ENCODE data around the gene TSPO.

The TSPO gene

DNA sequence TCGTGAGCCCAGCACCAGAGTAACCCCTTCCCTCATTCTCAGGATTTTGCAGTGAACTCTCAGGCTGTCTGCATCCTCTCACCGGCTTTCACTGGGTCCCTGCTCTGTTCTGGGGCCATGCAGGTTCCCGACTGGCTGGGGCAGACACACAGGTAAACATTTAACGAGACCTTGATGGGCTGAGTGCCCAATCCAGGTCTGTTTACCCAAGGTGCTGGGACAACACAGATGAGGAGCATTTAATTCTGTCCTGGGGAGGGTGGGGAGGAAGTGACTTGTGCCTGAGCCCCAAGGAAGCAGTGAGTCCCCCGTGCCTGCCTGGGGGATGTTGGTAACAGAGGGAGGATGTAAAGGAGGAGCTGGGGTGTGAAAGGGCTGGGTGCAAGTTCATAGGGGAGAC is 36.4 kb upstream of the TSPO start:
- peaks cover 27 to 52% of the 10 kb centered on the region in 2 donors for H3K4me1 ChIP-seq (ENCODE audit: control insufficient read depth in 2 of 2, insufficient read depth in 2 of 2, low read length in 2 of 2)

DNA sequence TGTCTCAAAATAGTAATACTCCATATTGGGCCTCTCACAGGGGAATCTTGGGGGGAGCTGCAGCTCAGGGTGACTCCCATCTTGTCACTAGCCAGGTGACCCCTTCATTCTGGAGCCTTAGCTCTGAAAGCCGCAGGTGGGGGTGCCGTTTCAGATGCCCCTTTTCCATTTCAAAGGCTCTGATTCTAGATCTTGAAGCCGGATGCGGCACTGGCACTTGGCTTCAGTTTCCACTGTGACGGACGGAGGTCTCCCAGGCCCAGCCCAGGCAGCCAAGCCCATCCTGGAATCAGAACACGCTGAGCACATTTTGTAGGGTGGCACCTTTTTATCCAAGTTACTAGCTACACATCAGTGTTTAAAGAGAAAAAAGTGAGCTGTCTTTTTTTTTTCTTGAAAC is 34.4 kb upstream of the TSPO start:
- Histone ChIP-seq H3K4me1 (ENCODE audit: control insufficient read depth in 2 of 2, insufficient read depth in 2 of 2, low read length in 2 of 2) (peaks cover 29 to 57% of the 10 kb centered on the region in 2 donors), H3K4me3 (ENCODE audit: low read length in 2 of 2) (no peak overlapping the region)

More for the DNA sequence above, 36.4 kb upstream of the TSPO start:
- H3K27me3 ChIP-seq (ENCODE audit: control insufficient read depth in 2 of 2, insufficient read depth in 2 of 2, low read length in 2 of 2) = peaks cover 6% of the 10 kb centered on the region in 2 donors
- H3K27ac ChIP-seq (ENCODE audit: low read depth in 2 of 2, low read length in 2 of 2) = peak overlapping the region; percentile 27 to 59
- H3K9ac ChIP-seq (ENCODE audit: low read depth in 1 of 2, low read length in 2 of 2) = peak overlapping the region in 1 of 2 donors; percentile 44
- no peaks in the 10 kb centered on the region for H3K9me3 ChIP-seq (ENCODE audit: control insufficient read depth in 2 of 2, low read length in 2 of 2)
- H3K36me3 ChIP-seq (ENCODE audit: control insufficient read depth in 2 of 2, insufficient read depth in 2 of 2, low read length in 2 of 2) = no peaks in the 10 kb centered on the region
- peak overlapping the region in 1 of 2 donors; percentile 0 for H3K4me3 ChIP-seq (ENCODE audit: low read length in 2 of 2)

DNA sequence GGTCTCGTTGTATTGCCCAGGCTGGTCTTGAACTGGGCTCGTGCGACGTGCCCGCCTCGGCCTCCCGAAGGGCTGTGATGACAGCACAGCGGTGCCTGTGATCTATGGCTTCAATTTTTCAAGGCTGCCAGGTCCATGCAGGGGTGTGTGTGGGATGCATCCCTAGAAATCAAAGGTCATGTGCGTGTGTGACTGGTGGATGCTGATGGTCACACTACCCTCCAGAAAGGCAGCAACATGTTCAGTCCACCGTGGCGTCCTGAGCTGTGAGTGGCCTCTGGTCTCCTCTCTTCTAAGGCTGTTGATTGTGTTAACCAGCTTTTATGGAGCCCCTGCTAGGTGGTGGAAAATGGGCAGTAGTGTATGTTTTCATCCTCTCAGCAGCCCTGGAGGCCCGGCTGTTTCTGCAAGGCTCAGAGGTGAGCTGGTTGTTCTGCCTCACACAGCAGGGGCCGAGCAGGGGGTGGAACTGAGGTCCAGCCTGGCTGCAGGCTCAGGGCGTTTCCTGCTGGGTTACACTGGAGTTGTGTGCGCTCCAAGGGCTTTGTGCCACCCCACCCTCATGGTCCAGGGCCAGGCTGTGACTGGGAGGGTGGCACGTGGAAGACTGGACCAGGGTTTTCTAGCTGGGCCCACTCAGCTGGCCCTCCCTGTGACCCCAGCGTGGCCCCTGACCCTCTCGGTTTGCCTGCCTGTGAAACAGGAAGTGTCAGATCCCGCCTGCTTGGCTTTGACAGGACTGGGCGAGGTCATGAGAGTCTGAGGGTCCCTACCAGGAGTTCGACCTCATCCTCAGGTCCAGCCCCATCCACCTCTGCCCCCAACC is 33.1 kb upstream of the TSPO start:
- peak overlapping the region in 1 of 2 donors; percentile 8 for H3K4me3 ChIP-seq (ENCODE audit: low read length in 2 of 2)
- peaks cover 0 to 3% of the 10 kb centered on the region in 2 donors for H3K27me3 ChIP-seq (ENCODE audit: control insufficient read depth in 2 of 2, insufficient read depth in 2 of 2, low read length in 2 of 2)
- no peaks in the 10 kb centered on the region for H3K9me3 ChIP-seq (ENCODE audit: control insufficient read depth in 2 of 2, low read length in 2 of 2)
- H3K4me1 ChIP-seq (ENCODE audit: control insufficient read depth in 2 of 2, insufficient read depth in 2 of 2, low read length in 2 of 2) = peaks cover 35 to 69% of the 10 kb centered on the region in 2 donors
- peak overlapping the region in 1 of 2 donors; percentile 42 for H3K9ac ChIP-seq (ENCODE audit: low read depth in 1 of 2, low read length in 2 of 2)
- H3K27ac ChIP-seq (ENCODE audit: low read depth in 2 of 2, low read length in 2 of 2) = peak overlapping the region; percentile 78 to 82
- H3K36me3 ChIP-seq (ENCODE audit: control insufficient read depth in 2 of 2, insufficient read depth in 2 of 2, low read length in 2 of 2) = no peaks in the 10 kb centered on the region

More for the DNA sequence above, 34.4 kb upstream of the TSPO start:
- no peaks in the 10 kb centered on the region for H3K36me3 ChIP-seq (ENCODE audit: control insufficient read depth in 2 of 2, insufficient read depth in 2 of 2, low read length in 2 of 2)
- no peaks in the 10 kb centered on the region for H3K9me3 ChIP-seq (ENCODE audit: control insufficient read depth in 2 of 2, low read length in 2 of 2)
- peaks cover 2 to 3% of the 10 kb centered on the region in 2 donors for H3K27me3 ChIP-seq (ENCODE audit: control insufficient read depth in 2 of 2, insufficient read depth in 2 of 2, low read length in 2 of 2)
- H3K9ac ChIP-seq (ENCODE audit: low read depth in 1 of 2, low read length in 2 of 2) = no peak overlapping the region
- no peak overlapping the region for H3K27ac ChIP-seq (ENCODE audit: low read depth in 2 of 2, low read length in 2 of 2)

DNA sequence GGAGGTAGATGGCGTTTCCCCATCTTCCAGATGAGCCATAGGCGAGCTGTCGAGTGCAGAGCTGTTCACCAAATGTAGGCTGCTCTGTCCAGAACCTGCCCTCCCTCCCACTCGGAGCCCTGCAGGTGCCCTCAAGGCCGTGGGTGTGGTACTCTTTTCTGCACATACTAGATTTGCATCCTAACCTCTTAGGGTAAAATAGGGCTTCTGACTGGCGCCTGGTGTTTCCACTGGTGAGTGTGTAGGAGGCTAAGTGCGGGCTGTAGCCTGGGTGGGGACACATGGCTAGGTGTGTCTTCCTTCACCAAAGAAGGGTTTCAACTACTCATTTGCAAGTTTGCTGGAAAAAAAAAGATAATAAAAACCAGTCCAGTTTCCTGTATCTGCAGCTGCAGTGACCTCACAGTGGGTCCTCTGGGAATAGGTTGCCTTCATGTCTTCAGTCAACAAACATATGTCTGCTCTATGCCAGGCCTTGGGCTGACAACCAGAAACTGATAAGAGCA is 32.4 kb upstream of the TSPO start:
- Histone ChIP-seq H3K27ac (ENCODE audit: low read depth in 2 of 2, low read length in 2 of 2) (peak overlapping the region; percentile 78 to 82), H3K4me1 (ENCODE audit: control insufficient read depth in 2 of 2, insufficient read depth in 2 of 2, low read length in 2 of 2) (peaks cover 35 to 68% of the 10 kb centered on the region in 2 donors), H3K9ac (ENCODE audit: low read depth in 1 of 2, low read length in 2 of 2) (peak overlapping the region in 1 of 2 donors; percentile 42)

DNA sequence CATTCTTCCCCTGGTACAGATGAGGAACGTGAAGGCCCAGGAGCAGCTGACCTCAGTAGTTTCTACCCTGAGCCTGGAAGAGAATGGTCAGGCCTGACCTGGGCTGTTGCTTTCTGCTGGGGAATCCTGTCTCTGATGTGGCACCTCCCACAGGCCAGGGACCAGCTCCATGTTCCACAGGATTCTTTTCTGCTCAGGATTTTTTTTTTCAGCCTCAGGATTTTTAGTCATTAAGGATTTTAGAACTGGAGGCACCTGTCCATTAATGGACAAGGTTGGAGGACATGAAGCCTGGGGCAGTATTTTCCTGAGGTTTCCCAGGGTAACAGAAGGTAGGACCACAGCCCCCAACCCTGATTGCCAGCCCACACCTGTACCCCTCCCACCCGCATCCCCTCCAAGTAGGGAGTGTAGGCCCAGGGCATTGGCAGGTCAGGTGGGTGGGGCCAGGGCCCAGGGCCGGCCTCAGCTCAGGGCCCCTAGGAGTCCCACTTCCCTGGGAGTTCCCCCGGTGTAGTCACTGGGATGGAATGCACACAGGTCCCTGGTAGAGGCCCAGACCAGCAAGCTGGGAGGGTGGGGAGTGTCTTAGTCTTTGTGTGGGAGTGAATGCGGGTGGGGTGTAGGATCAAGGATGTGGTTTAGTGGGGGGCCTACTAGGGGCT is 24.7 kb upstream of the TSPO start:
- Histone ChIP-seq H3K27ac (ENCODE audit: low read depth in 2 of 2, low read length in 2 of 2) (peak overlapping the region; percentile 78 to 91), H3K27me3 (ENCODE audit: control insufficient read depth in 2 of 2, insufficient read depth in 2 of 2, low read length in 2 of 2) (no peaks in the 10 kb centered on the region), H3K9me3 (ENCODE audit: control insufficient read depth in 2 of 2, low read length in 2 of 2) (no peaks in the 10 kb centered on the region), H3K36me3 (ENCODE audit: control insufficient read depth in 2 of 2, insufficient read depth in 2 of 2, low read length in 2 of 2) (peaks cover 3 to 7% of the 10 kb centered on the region in 2 donors), H3K4me3 (ENCODE audit: low read length in 2 of 2) (peak overlapping the region in 1 of 2 donors; percentile 10), H3K9ac (ENCODE audit: low read depth in 1 of 2, low read length in 2 of 2) (peak overlapping the region; percentile 14 to 50), H3K4me1 (ENCODE audit: control insufficient read depth in 2 of 2, insufficient read depth in 2 of 2, low read length in 2 of 2) (peaks cover 37 to 72% of the 10 kb centered on the region in 2 donors)

More for the DNA sequence above, 32.4 kb upstream of the TSPO start:
- peak overlapping the region in 1 of 2 donors; percentile 8 for H3K4me3 ChIP-seq (ENCODE audit: low read length in 2 of 2)
- no peaks in the 10 kb centered on the region for H3K9me3 ChIP-seq (ENCODE audit: control insufficient read depth in 2 of 2, low read length in 2 of 2)
- H3K27me3 ChIP-seq (ENCODE audit: control insufficient read depth in 2 of 2, insufficient read depth in 2 of 2, low read length in 2 of 2) = no peaks in the 10 kb centered on the region
- no peaks in the 10 kb centered on the region for H3K36me3 ChIP-seq (ENCODE audit: control insufficient read depth in 2 of 2, insufficient read depth in 2 of 2, low read length in 2 of 2)

GRCh38 chr22:43127166-43127908 is 24.0 kb upstream of the TSPO start:
- no peaks in the 10 kb centered on the region for H3K9me3 ChIP-seq (ENCODE audit: control insufficient read depth in 2 of 2, low read length in 2 of 2)
- H3K4me3 ChIP-seq (ENCODE audit: low read length in 2 of 2) = peak overlapping the region; percentile 38 to 60
- H3K27me3 ChIP-seq (ENCODE audit: control insufficient read depth in 2 of 2, insufficient read depth in 2 of 2, low read length in 2 of 2) = no peaks in the 10 kb centered on the region
- peak overlapping the region; percentile 65 to 84 for H3K9ac ChIP-seq (ENCODE audit: low read depth in 1 of 2, low read length in 2 of 2)
- H3K4me1 ChIP-seq (ENCODE audit: control insufficient read depth in 2 of 2, insufficient read depth in 2 of 2, low read length in 2 of 2) = peaks cover 36 to 67% of the 10 kb centered on the region in 2 donors
- peak overlapping the region; percentile 78 to 91 for H3K27ac ChIP-seq (ENCODE audit: low read depth in 2 of 2, low read length in 2 of 2)
- peaks cover 6 to 12% of the 10 kb centered on the region in 2 donors for H3K36me3 ChIP-seq (ENCODE audit: control insufficient read depth in 2 of 2, insufficient read depth in 2 of 2, low read length in 2 of 2)

DNA sequence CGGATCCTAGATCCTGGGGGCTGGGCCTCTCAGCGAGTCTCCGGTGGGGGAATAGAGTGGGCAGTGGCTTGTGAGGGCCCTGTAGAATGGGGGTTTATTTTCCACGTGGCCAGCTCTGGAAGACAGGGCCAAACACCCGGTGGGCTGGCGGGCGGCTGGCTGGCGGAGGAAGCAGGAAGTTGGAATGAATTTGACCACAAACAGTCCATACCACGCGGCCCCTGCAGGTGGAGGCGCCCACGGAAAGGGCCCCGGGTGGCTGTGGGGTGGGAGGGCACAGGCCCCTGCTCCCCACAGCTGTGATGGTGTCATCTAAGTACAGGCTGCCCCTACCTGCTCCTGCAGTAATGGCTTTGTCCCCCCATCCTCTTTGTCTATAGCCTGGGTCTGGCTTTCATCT is 23.2 kb upstream of the TSPO start:
- Histone ChIP-seq H3K4me3 (ENCODE audit: low read length in 2 of 2) (peak overlapping the region; percentile 38 to 60), H3K4me1 (ENCODE audit: control insufficient read depth in 2 of 2, insufficient read depth in 2 of 2, low read length in 2 of 2) (peaks cover 32 to 59% of the 10 kb centered on the region in 2 donors), H3K27ac (ENCODE audit: low read depth in 2 of 2, low read length in 2 of 2) (peak overlapping the region; percentile 78 to 91), H3K9me3 (ENCODE audit: control insufficient read depth in 2 of 2, low read length in 2 of 2) (no peaks in the 10 kb centered on the region), H3K36me3 (ENCODE audit: control insufficient read depth in 2 of 2, insufficient read depth in 2 of 2, low read length in 2 of 2) (peaks cover 9 to 19% of the 10 kb centered on the region in 2 donors), H3K27me3 (ENCODE audit: control insufficient read depth in 2 of 2, insufficient read depth in 2 of 2, low read length in 2 of 2) (no peaks in the 10 kb centered on the region), H3K9ac (ENCODE audit: low read depth in 1 of 2, low read length in 2 of 2) (peak overlapping the region; percentile 65 to 84)

GRCh38 chr22:43128928-43129424 is 22.4 kb upstream of the TSPO start:
- Histone ChIP-seq H3K9me3 (ENCODE audit: control insufficient read depth in 2 of 2, low read length in 2 of 2) (no peaks in the 10 kb centered on the region), H3K9ac (ENCODE audit: low read depth in 1 of 2, low read length in 2 of 2) (peak overlapping the region; percentile 52 to 84), H3K27me3 (ENCODE audit: control insufficient read depth in 2 of 2, insufficient read depth in 2 of 2, low read length in 2 of 2) (no peaks in the 10 kb centered on the region), H3K4me1 (ENCODE audit: control insufficient read depth in 2 of 2, insufficient read depth in 2 of 2, low read length in 2 of 2) (peaks cover 32 to 53% of the 10 kb centered on the region in 2 donors), H3K36me3 (ENCODE audit: control insufficient read depth in 2 of 2, insufficient read depth in 2 of 2, low read length in 2 of 2) (peaks cover 14 to 24% of the 10 kb centered on the region in 2 donors), H3K4me3 (ENCODE audit: low read length in 2 of 2) (peak overlapping the region; percentile 38 to 60), H3K27ac (ENCODE audit: low read depth in 2 of 2, low read length in 2 of 2) (peak overlapping the region; percentile 78 to 91)
